PC-9 (cell line): Measurements from ENCODE around the gene FBXO22.

Experiments
- EZH2 ChIP-seq: fragments of 200-600 bp; sonication (generic); IDR thresholded peaks from 2 replicates; pipeline ENCODE4 v1.8.0; 2017; ENCODE audit warnings: antibody characterized with exemption, low read depth
- TF ChIP-seq, protein P1 (sequence below): fragments of 200-600 bp; sonication (generic); conservative IDR thresholded peaks from 2 replicates; pipeline ENCODE4 v1.6.1; 2017; ENCODE audit warnings: mixed run types, antibody characterized with exemption, mild to moderate bottlenecking, moderate library complexity

DNA sequence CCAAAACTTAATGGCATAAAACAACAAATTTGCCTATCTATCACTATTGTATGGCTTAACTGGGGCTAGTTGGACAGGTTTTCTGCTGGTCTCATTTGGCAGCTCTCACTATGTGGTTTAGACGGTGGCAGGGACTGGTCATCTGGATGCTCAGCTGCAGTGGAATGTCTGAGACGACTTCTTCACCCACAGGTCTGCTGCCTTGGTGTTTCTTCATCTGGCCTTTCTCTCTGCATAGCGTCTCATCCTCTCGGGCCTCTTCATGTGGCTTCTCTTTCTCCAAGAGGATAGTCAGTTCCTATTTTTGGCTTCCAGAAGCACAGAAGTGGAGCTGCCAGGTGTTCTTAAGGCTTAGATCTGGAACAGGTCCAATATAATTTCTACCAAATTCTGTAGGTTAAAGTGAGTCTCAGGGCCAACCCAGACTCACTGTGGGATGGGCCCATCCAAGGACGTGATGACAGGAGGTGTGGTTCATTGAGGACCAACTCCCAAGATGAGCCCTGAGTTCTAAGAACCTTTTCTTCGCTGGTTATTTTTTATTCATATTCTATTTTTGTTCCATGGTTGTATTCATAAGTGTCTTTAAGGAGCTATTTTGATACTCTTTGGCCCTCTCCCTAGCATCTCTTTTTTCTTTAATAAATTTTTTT is 41.8 kb upstream of the FBXO22 start:
- TF ChIP-seq, protein P1, sequence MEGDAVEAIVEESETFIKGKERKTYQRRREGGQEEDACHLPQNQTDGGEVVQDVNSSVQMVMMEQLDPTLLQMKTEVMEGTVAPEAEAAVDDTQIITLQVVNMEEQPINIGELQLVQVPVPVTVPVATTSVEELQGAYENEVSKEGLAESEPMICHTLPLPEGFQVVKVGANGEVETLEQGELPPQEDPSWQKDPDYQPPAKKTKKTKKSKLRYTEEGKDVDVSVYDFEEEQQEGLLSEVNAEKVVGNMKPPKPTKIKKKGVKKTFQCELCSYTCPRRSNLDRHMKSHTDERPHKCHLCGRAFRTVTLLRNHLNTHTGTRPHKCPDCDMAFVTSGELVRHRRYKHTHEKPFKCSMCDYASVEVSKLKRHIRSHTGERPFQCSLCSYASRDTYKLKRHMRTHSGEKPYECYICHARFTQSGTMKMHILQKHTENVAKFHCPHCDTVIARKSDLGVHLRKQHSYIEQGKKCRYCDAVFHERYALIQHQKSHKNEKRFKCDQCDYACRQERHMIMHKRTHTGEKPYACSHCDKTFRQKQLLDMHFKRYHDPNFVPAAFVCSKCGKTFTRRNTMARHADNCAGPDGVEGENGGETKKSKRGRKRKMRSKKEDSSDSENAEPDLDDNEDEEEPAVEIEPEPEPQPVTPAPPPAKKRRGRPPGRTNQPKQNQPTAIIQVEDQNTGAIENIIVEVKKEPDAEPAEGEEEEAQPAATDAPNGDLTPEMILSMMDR: no peak
- TF ChIP-seq EZH2: no peak
